UCSD-AML1 (cell line): ENCODE data around the gene FAAH.

ENCODE experiments used
- DNase-seq: peaks from one replicate; lab custom pipeline; 2025; ENCODE audit not compliant: unreplicated experiment; lab: John Stamatoyannopoulos, UW

The FAAH gene

GRCh38 chr1:46449223-46450159 is 55.4 kb downstream of the FAAH start:
- no peak for DNase-seq

- no peak for DNase-seq
Observed at GRCh38 chr1:46450160-46450517, 56.0 kb downstream of the FAAH start.

GRCh38 chr1:46451948-46452930 is 58.1 kb downstream of the FAAH start:
- DNase-seq: no peak

- DNase-seq: no peak
Observed at GRCh38 chr1:46452931-46453325, 58.8 kb downstream of the FAAH start.

- DNase-seq: no peak
Observed at GRCh38 chr1:46453449-46453848, 59.3 kb downstream of the FAAH start.

GRCh38 chr1:46455951-46456350 is 61.8 kb downstream of the FAAH start:
- no peak for DNase-seq

GRCh38 chr1:46456411-46456963 is 62.4 kb downstream of the FAAH start:
- no peak for DNase-seq

GRCh38 chr1:46457178-46457577 is 63.1 kb downstream of the FAAH start:
- DNase-seq: no peak

- no peak for DNase-seq
Observed at GRCh38 chr1:46458190-46458589, 64.1 kb downstream of the FAAH start.

- DNase-seq: no peak
Observed at GRCh38 chr1:46458846-46459245, 64.7 kb downstream of the FAAH start.

- no peak for DNase-seq
Observed at GRCh38 chr1:46459315-46459714, 65.2 kb downstream of the FAAH start.

- no peak for DNase-seq
Observed at GRCh38 chr1:46461017-46461808, 67.1 kb downstream of the FAAH start.

GRCh38 chr1:46461809-46462448 is 67.8 kb downstream of the FAAH start:
- no peak for DNase-seq
